Fibroblast of mammary gland (primary cell): ENCODE data around the gene C4orf51.

Experiments used
- DNase-seq: peaks from one replicate; pipeline ENCODE4 v3.0.0-alpha.2; 2010; ENCODE audit warnings: low read depth
- H3K4me3 ChIP-seq: 2 replicates; pipeline ENCODE4 v1.5.1; 2011; ENCODE audit warnings: low read depth, mild to moderate bottlenecking, low read length, moderate library complexity; ENCODE audit not compliant: control insufficient read depth
- CTCF ChIP-seq: conservative IDR thresholded peaks from 2 replicates; pipeline ENCODE4 v1.5.1; 2011; ENCODE audit warnings: low read depth, low read length, inconsistent platforms; ENCODE audit not compliant: control insufficient read depth, insufficient read depth

The C4orf51 gene

GRCh38 chr4:145772347-145772746 lies 92.4 kb downstream of the C4orf51 start:
- TF ChIP-seq CTCF = no peak
- H3K4me3 ChIP-seq = no peak overlapping the region
- no peak for DNase-seq

- no peak for DNase-seq
- TF ChIP-seq CTCF = no peak
- no peak overlapping the region for H3K4me3 ChIP-seq
These were observed 93.8 kb downstream of the C4orf51 start for GRCh38 chr4:145773581-145774234.

- H3K4me3 ChIP-seq = no peak overlapping the region
- TF ChIP-seq CTCF = no peak
These were observed 94.5 kb downstream of the C4orf51 start for GRCh38 chr4:145774473-145774872.

GRCh38 chr4:145775406-145775805 lies 95.5 kb downstream of the C4orf51 start:
- H3K4me3 ChIP-seq = no peak overlapping the region
- no peak for TF ChIP-seq CTCF
- DNase-seq = no peak

More at GRCh38 chr4:145774473-145774872, 94.5 kb downstream of the C4orf51 start:
- no peak for DNase-seq

GRCh38 chr4:145776208-145776607 lies 96.3 kb downstream of the C4orf51 start:
- TF ChIP-seq CTCF = no peak
- no peak for DNase-seq

GRCh38 chr4:145779319-145779801 lies 99.4 kb downstream of the C4orf51 start:
- TF ChIP-seq CTCF = no peak
- no peak overlapping the region for H3K4me3 ChIP-seq
- no peak for DNase-seq

More at GRCh38 chr4:145776208-145776607, 96.3 kb downstream of the C4orf51 start:
- H3K4me3 ChIP-seq = no peak overlapping the region

- no peak for DNase-seq
- no peak for TF ChIP-seq CTCF
- no peak overlapping the region for H3K4me3 ChIP-seq
These were observed 101.4 kb downstream of the C4orf51 start for GRCh38 chr4:145781351-145781750.
